ENCODE measurements around the gene NLGN1. TPM values are rescaled to one million over a fixed set of nuclear protein-coding genes. Genes with fewer than 3 reads are reported as not detected.

The NLGN1 gene
- total RNA-seq, 2 experiments from 2014 or later, result not detected

- ChIA-PET POLR2A (no interaction called here), CTCF (no interaction called here)
Observed at GRCh38 chr3:174294616-174295015, 897.1 kb downstream of the NLGN1 start.

GRCh38 chr3:174295306-174296092, 898.0 kb downstream of the NLGN1 start:
- CTCF ChIA-PET, result no interaction called here

GRCh38 chr3:174302746-174303315, 905.3 kb downstream of the NLGN1 start:
- ChIA-PET CTCF (no interaction called here), POLR2A (no interaction called here)

More at GRCh38 chr3:174295306-174296092, 898.0 kb downstream of the NLGN1 start:
- POLR2A ChIA-PET, result no interaction called here

- ChIA-PET CTCF (no interaction called here), POLR2A (no interaction called here)
Observed at GRCh38 chr3:174303907-174304560, 906.5 kb downstream of the NLGN1 start.

GRCh38 chr3:174308736-174309135, 911.2 kb downstream of the NLGN1 start:
- ChIA-PET CTCF (no interaction called here), POLR2A (no interaction called here)

- ChIA-PET CTCF (no interaction called here), POLR2A (no interaction called here)
Observed at GRCh38 chr3:174310475-174310983, 913.0 kb downstream of the NLGN1 start.

- POLR2A ChIA-PET, result no interaction called here
- CTCF ChIA-PET, result no interaction called here
Observed at GRCh38 chr3:174315225-174315624, 917.7 kb downstream of the NLGN1 start.

GRCh38 chr3:174317005-174317404, 919.5 kb downstream of the NLGN1 start:
- POLR2A ChIA-PET, result no interaction called here
- CTCF ChIA-PET, result no interaction called here

- ChIA-PET CTCF (no interaction called here), POLR2A (no interaction called here)
Observed at GRCh38 chr3:174318181-174318580, 920.6 kb downstream of the NLGN1 start.

- ChIA-PET CTCF (no interaction called here), POLR2A (no interaction called here)
Observed at GRCh38 chr3:174321548-174321947, 924.0 kb downstream of the NLGN1 start.

- CTCF ChIA-PET, result no interaction called here
- POLR2A ChIA-PET, result no interaction called here
Observed at GRCh38 chr3:174322789-174323188, 925.2 kb downstream of the NLGN1 start.

- ChIA-PET CTCF (no interaction called here), POLR2A (no interaction called here)
Observed at GRCh38 chr3:174325171-174325570, 927.6 kb downstream of the NLGN1 start.

GRCh38 chr3:174325834-174326700, 928.5 kb downstream of the NLGN1 start:
- ChIA-PET CTCF (no interaction called here), POLR2A (no interaction called here)

- POLR2A ChIA-PET, result no interaction called here
- CTCF ChIA-PET, result no interaction called here
Observed at GRCh38 chr3:174329321-174329720, 931.8 kb downstream of the NLGN1 start.

GRCh38 chr3:174330303-174330702, 932.8 kb downstream of the NLGN1 start:
- CTCF ChIA-PET, result no interaction called here
- POLR2A ChIA-PET, result no interaction called here

GRCh38 chr3:174331095-174331800, 933.7 kb downstream of the NLGN1 start:
- CTCF ChIA-PET, result no interaction called here

GRCh38 chr3:174332391-174332790, 934.8 kb downstream of the NLGN1 start:
- ChIA-PET CTCF (no interaction called here), POLR2A (no interaction called here)

More at GRCh38 chr3:174331095-174331800, 933.7 kb downstream of the NLGN1 start:
- POLR2A ChIA-PET, result no interaction called here

- POLR2A ChIA-PET, result no interaction called here
- CTCF ChIA-PET, result no interaction called here
Observed at GRCh38 chr3:174333640-174334039, 936.1 kb downstream of the NLGN1 start.

- ChIA-PET POLR2A (no interaction called here), CTCF (no interaction called here)
Observed at GRCh38 chr3:174334111-174334510, 936.6 kb downstream of the NLGN1 start.

GRCh38 chr3:174335324-174335723, 937.8 kb downstream of the NLGN1 start:
- POLR2A ChIA-PET, result no interaction called here
- CTCF ChIA-PET, result no interaction called here

All from activated CD8-positive, alpha-beta memory T cell treated with anti-CD3 and anti-CD28 coated beads for 36 hours (primary cell).